WTC11 (cell line): Measurements from ENCODE around the gene BIRC3. TPM values are rescaled to one million over a fixed set of nuclear protein-coding genes. Genes with fewer than 3 reads are reported as not detected.
A peak's percentile ranks its signal among the peaks of the same experiment; 100 is the strongest.

Source experiments
- ATAC-seq: fragments of 200-7000 bp; cut with Tn5 transposase; 2 replicates; pipeline ENCODE4 v1.10.0; 2021; ENCODE audit warnings: mild to moderate bottlenecking, moderate library complexity
- Bru-seq: library from RNA; stranded (reverse); fragments of 400-500 nt; gene quantifications from one replicate; lab custom pipeline; 2021; lab: Mats Ljungman, UMichigan
- CTCF ChIA-PET: fragments of 300-600 bp; sonication (Branson Sonifier 250); formaldehyde crosslinking; loops from one replicate; lab custom pipeline; 2021; ENCODE audit warnings: antibody characterized with exemption; lab: Charles Lee
- POLR2A ChIA-PET: fragments of 350-600 bp; sonication (Branson Sonifier 250); formaldehyde crosslinking; loops from one replicate; lab custom pipeline; 2021; ENCODE audit warnings: antibody characterized with exemption; lab: Charles Lee
- DNase-seq: peaks from one replicate; pipeline ENCODE4 v3.0.0; 2021; ENCODE audit warnings: low spot score
- H3K27ac Mint-ChIP-seq: 2 replicates; pipeline ENCODE4 v1.8.0; 2021; ENCODE audit warnings: mixed read lengths
- H3K27me3 Mint-ChIP-seq: 2 replicates; pipeline ENCODE4 v1.8.0; 2021; ENCODE audit warnings: low read depth, mild to moderate bottlenecking, moderate library complexity, mixed read lengths
- H3K36me3 Mint-ChIP-seq: 2 replicates; pipeline ENCODE4 v1.8.0; 2021; ENCODE audit warnings: mixed read lengths
- H3K4me1 Mint-ChIP-seq: 2 replicates; pipeline ENCODE4 v1.8.0; 2022; ENCODE audit warnings: mixed read lengths
- H3K4me3 Mint-ChIP-seq: 2 replicates; pipeline ENCODE4 v1.8.0; 2021; ENCODE audit warnings: mild to moderate bottlenecking, moderate library complexity, mixed read lengths
- H3K9me3 Mint-ChIP-seq: 2 replicates; pipeline ENCODE4 v1.8.0; 2021; ENCODE audit warnings: mixed read lengths
- ATF3 ChIP-seq: sonication (generic); formaldehyde crosslinking; conservative IDR thresholded peaks from 2 replicates; pipeline ENCODE4 v1.8.1; 2022; ENCODE audit warnings: mild to moderate bottlenecking, missing genetic modification reagents
- EMX1 ChIP-seq: fragments of 250-450 bp; sonication (Bioruptor Pico); IDR thresholded peaks from 2 replicates; pipeline ENCODE4 v1.8.0; 2021; ENCODE audit warnings: mild to moderate bottlenecking
- FOXK1 ChIP-seq: sonication (generic); formaldehyde crosslinking; IDR thresholded peaks from 2 replicates; pipeline ENCODE4 v1.8.0; 2022; ENCODE audit warnings: mild to moderate bottlenecking, moderate library complexity, missing genetic modification reagents
- GABPB1 ChIP-seq: sonication (generic); formaldehyde crosslinking; IDR thresholded peaks from 2 replicates; pipeline ENCODE4 v1.8.1; 2023; ENCODE audit warnings: mild to moderate bottlenecking, missing genetic modification reagents
- GTF2I ChIP-seq: fragments of 250-450 bp; sonication (Bioruptor Pico); conservative IDR thresholded peaks from 2 replicates; pipeline ENCODE4 v1.4.0; 2021; ENCODE audit warnings: mild to moderate bottlenecking
- HMGA2 ChIP-seq: fragments of 250-450 bp; sonication (Bioruptor Pico); IDR thresholded peaks from 2 replicates; pipeline ENCODE4 v1.4.0; 2021; ENCODE audit warnings: mild to moderate bottlenecking, moderate library complexity
- IRF1 ChIP-seq: sonication (generic); formaldehyde crosslinking; IDR thresholded peaks from 2 replicates; pipeline ENCODE4 v1.8.0; 2023; ENCODE audit warnings: missing genetic modification reagents
- JAZF1 ChIP-seq: fragments of 250-450 bp; sonication (Bioruptor Pico); IDR thresholded peaks from 2 replicates; pipeline ENCODE4 v1.9.0; 2021; ENCODE audit warnings: moderate library complexity, mild to moderate bottlenecking, inconsistent platforms
- JUN ChIP-seq: sonication (generic); formaldehyde crosslinking; IDR thresholded peaks from 2 replicates; pipeline ENCODE4 v1.8.0; 2023; ENCODE audit warnings: mild to moderate bottlenecking, missing genetic modification reagents
- KAT7 ChIP-seq: sonication (generic); formaldehyde crosslinking; IDR thresholded peaks from 2 replicates; pipeline ENCODE4 v1.8.1; 2023; ENCODE audit warnings: missing genetic modification reagents, mild to moderate bottlenecking, borderline replicate concordance
- NR1H2 ChIP-seq: sonication (generic); formaldehyde crosslinking; IDR thresholded peaks from 2 replicates; pipeline ENCODE4 v1.9.0; 2021; ENCODE audit warnings: mild to moderate bottlenecking, moderate library complexity, missing genetic modification reagents
- NR2C2 ChIP-seq: sonication (generic); formaldehyde crosslinking; IDR thresholded peaks from 2 replicates; pipeline ENCODE4 v1.8.0; 2022; ENCODE audit warnings: mild to moderate bottlenecking, missing genetic modification reagents
- RELA ChIP-seq: sonication (generic); formaldehyde crosslinking; IDR thresholded peaks from 2 replicates; pipeline ENCODE4 v1.8.1; 2022; ENCODE audit warnings: missing genetic modification reagents, mild to moderate bottlenecking, borderline replicate concordance
- RORB ChIP-seq: fragments of 250-450 bp; sonication (Bioruptor Pico); IDR thresholded peaks from 2 replicates; pipeline ENCODE4 v1.9.0; 2021; ENCODE audit warnings: mild to moderate bottlenecking
- SMAD3 ChIP-seq: sonication (generic); formaldehyde crosslinking; IDR thresholded peaks from 2 replicates; pipeline ENCODE4 v1.8.0; 2022; ENCODE audit warnings: missing genetic modification reagents, mild to moderate bottlenecking, borderline replicate concordance
- TEAD4 ChIP-seq: sonication (generic); formaldehyde crosslinking; IDR thresholded peaks from 2 replicates; pipeline ENCODE4 v1.8.0; 2022; ENCODE audit warnings: mild to moderate bottlenecking, missing genetic modification reagents
- ZNF121 ChIP-seq: sonication (generic); formaldehyde crosslinking; IDR thresholded peaks from 2 replicates; pipeline ENCODE4 v1.8.0; 2023; ENCODE audit warnings: missing genetic modification reagents
- ZNF138 ChIP-seq: sonication (generic); formaldehyde crosslinking; conservative IDR thresholded peaks from 2 replicates; pipeline ENCODE4 v1.8.1; 2022; ENCODE audit warnings: mild to moderate bottlenecking, moderate library complexity, missing genetic modification reagents
- ZNF232 ChIP-seq: sonication (generic); formaldehyde crosslinking; IDR thresholded peaks from 2 replicates; pipeline ENCODE4 v1.8.0; 2022; ENCODE audit warnings: mild to moderate bottlenecking, missing genetic modification reagents
- ZNF317 ChIP-seq: sonication (generic); formaldehyde crosslinking; IDR thresholded peaks from 2 replicates; pipeline ENCODE4 v1.8.1; 2023; ENCODE audit warnings: low read depth, mild to moderate bottlenecking, moderate library complexity, missing genetic modification reagents, borderline replicate concordance
- ZNF396 ChIP-seq: fragments of 250-450 bp; sonication (Bioruptor Pico); IDR thresholded peaks from 2 replicates; pipeline ENCODE4 v1.8.0; 2021; ENCODE audit warnings: mild to moderate bottlenecking, moderate library complexity, borderline replicate concordance
- ZNF423 ChIP-seq: fragments of 250-450 bp; sonication (Bioruptor Pico); IDR thresholded peaks from 2 replicates; pipeline ENCODE4 v2.1.2; 2022; ENCODE audit warnings: mild to moderate bottlenecking, moderate library complexity
- ZSCAN18 ChIP-seq: fragments of 250-450 bp; sonication (Bioruptor Pico); IDR thresholded peaks from 2 replicates; pipeline ENCODE4 v2.1.2; 2022; ENCODE audit warnings: mild to moderate bottlenecking, moderate library complexity
- long read RNA-seq, 3 experiments: library from RNA in 1 of 3; library from capped mRNA in 1 of 3; library from polyadenylated mRNA in 1 of 3; unstranded in 2 of 3; stranded (forward) in 1 of 3; transcript quantifications; one replicate each; pipeline ENCODE4 v2.0.0, GENCODE V29; 2021
- total RNA-seq: library from RNA; stranded (reverse); gene quantifications from 3 replicates; pipeline ENCODE4 v1.2.3, GENCODE V29; 2021
- TF ChIP-seq, protein P1 (sequence below): sonication (generic); formaldehyde crosslinking; IDR thresholded peaks from 2 replicates; pipeline ENCODE4 v1.8.1; 2023; ENCODE audit warnings: mild to moderate bottlenecking, missing genetic modification reagents, moderate library complexity
- TF ChIP-seq, protein P2 (sequence below): sonication (generic); formaldehyde crosslinking; IDR thresholded peaks from 2 replicates; pipeline ENCODE4 v1.8.1; 2023; ENCODE audit warnings: mild to moderate bottlenecking, missing genetic modification reagents
- TF ChIP-seq, protein P3 (sequence below): sonication (generic); formaldehyde crosslinking; IDR thresholded peaks from 2 replicates; pipeline ENCODE4 v1.8.0; 2023; ENCODE audit warnings: mild to moderate bottlenecking, missing genetic modification reagents
- TF ChIP-seq, protein P4 (sequence below): sonication (generic); formaldehyde crosslinking; IDR thresholded peaks from 2 replicates; pipeline ENCODE4 v1.8.1; 2022; ENCODE audit warnings: low read depth, missing genetic modification reagents, borderline replicate concordance
- TF ChIP-seq, protein P5 (sequence below): sonication (generic); formaldehyde crosslinking; IDR thresholded peaks from 2 replicates; pipeline ENCODE4 v1.8.1; 2022; ENCODE audit warnings: low read depth, mild to moderate bottlenecking, moderate library complexity, missing genetic modification reagents, borderline replicate concordance

Gene BIRC3
- total RNA-seq, result 0.33 to 0.50 TPM (median 0.39 TPM) in 3 replicates
- percentile 26 among the genes with signal in this experiment for Bru-seq, nascent RNA
- long read RNA-seq, experiment 1, partial matches to known transcripts, result 1 of 1 reads
- long read RNA-seq, experiment 1, other reads (novel, unspliced or antisense), result 0 of 1 reads
- long read RNA-seq, experiment 2, result 0 reads
- long read RNA-seq, experiment 3, partial matches to known transcripts, result 1 of 1 reads
- long read RNA-seq, experiment 3, other reads (novel, unspliced or antisense), result 0 of 1 reads

DNA sequence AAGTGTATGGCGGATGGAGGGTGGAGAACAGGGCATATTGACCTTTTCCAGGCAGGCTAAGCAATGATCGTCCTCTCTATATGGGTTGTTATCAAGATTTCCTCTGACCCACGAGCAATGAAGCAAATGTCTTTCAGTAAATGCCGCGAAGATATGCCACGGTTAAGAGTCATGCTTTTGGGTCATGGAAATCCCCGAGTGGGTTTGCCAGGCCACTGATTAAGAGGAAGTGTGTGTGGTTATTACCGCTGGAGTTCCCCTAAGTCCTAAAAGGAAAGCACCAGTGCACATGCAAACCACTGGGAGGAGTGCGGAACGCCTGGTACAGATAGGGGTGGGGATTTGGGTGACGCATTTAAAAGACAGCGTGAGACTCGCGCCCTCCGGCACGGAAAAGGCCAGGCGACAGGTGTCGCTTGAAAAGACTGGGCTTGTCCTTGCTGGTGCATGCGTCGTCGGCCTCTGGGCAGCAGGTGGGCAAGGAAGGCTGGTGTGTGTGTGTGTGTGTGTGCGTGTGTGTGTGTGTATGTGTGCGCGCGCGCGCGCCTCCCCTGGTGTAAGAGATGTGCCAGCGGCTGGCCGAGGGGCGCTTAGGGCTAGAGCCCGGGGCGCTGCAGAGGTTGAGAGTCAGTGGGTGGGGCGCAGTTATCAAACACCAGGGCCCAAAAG lies at the start of gene BIRC3:
BIRC3 (plus strand) TSS at position 386 of the 669 bp plus-strand sequence. CDS start 7,026 bp downstream, outside the sequence.
- Mint-ChIP-seq H3K9me3 (no peaks in the 10 kb centered on the region), H3K4me3 (peak within 1 kb of the TSS; percentile 82), H3K36me3 (no peaks in the 10 kb centered on the region), H3K4me1 (peaks cover 7% of the 10 kb centered on the region; the same call in 1 of the 2 replicates), H3K27me3 (peaks cover 18% of the 10 kb centered on the region), H3K27ac (no peak within 1 kb of the TSS)
- DNase-seq (peak; percentile 64), ATAC-seq (peak; percentile 92)
- CTCF ChIA-PET, result interaction anchor here (2.3 kb wide), 1 partner anchor 24 kb away, joined by 5 read pairs; no protein-coding TSS in a partner anchor
- POLR2A ChIA-PET, result no interaction called here
- TF ChIP-seq JAZF1 (no peak), GABPB1 (0 out of 2 replicates have a peak, but pooled peaks have one; percentile 40), RELA (no peak), ZNF423 (CRISPR knock-in tag) (no peak), NR2C2 (CRISPR knock-in tag) (no peak), JUN (CRISPR knock-in tag) (no peak), ZNF138 (no peak), SMAD3 (CRISPR knock-in tag) (0 out of 2 replicates have a peak, but pooled peaks have one; percentile 43), GTF2I (CRISPR knock-in tag) (no peak), ATF3 (CRISPR knock-in tag) (no peak), ZNF121 (no peak), FOXK1 (CRISPR knock-in tag) (0 out of 2 replicates have a peak, but pooled peaks have one; percentile 16), EMX1 (CRISPR knock-in tag) (no peak), IRF1 (no peak), KAT7 (CRISPR knock-in tag) (no peak), TEAD4 (CRISPR knock-in tag) (no peak), ZNF232 (no peak), NR1H2 (no peak), RORB (no peak), ZSCAN18 (CRISPR knock-in tag) (no peak), ZNF396 (no peak), HMGA2 (CRISPR knock-in tag) (no peak), ZNF317 (no peak)
- TF ChIP-seq, protein P1, sequence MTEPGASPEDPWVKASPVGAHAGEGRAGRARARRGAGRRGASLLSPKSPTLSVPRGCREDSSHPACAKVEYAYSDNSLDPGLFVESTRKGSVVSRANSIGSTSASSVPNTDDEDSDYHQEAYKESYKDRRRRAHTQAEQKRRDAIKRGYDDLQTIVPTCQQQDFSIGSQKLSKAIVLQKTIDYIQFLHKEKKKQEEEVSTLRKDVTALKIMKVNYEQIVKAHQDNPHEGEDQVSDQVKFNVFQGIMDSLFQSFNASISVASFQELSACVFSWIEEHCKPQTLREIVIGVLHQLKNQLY, result no peak
- TF ChIP-seq, protein P2, sequence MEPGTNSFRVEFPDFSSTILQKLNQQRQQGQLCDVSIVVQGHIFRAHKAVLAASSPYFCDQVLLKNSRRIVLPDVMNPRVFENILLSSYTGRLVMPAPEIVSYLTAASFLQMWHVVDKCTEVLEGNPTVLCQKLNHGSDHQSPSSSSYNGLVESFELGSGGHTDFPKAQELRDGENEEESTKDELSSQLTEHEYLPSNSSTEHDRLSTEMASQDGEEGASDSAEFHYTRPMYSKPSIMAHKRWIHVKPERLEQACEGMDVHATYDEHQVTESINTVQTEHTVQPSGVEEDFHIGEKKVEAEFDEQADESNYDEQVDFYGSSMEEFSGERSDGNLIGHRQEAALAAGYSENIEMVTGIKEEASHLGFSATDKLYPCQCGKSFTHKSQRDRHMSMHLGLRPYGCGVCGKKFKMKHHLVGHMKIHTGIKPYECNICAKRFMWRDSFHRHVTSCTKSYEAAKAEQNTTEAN (CRISPR knock-in tag), result peak; percentile 59; the same call in 1 of the 2 replicates
- TF ChIP-seq, protein P3, sequence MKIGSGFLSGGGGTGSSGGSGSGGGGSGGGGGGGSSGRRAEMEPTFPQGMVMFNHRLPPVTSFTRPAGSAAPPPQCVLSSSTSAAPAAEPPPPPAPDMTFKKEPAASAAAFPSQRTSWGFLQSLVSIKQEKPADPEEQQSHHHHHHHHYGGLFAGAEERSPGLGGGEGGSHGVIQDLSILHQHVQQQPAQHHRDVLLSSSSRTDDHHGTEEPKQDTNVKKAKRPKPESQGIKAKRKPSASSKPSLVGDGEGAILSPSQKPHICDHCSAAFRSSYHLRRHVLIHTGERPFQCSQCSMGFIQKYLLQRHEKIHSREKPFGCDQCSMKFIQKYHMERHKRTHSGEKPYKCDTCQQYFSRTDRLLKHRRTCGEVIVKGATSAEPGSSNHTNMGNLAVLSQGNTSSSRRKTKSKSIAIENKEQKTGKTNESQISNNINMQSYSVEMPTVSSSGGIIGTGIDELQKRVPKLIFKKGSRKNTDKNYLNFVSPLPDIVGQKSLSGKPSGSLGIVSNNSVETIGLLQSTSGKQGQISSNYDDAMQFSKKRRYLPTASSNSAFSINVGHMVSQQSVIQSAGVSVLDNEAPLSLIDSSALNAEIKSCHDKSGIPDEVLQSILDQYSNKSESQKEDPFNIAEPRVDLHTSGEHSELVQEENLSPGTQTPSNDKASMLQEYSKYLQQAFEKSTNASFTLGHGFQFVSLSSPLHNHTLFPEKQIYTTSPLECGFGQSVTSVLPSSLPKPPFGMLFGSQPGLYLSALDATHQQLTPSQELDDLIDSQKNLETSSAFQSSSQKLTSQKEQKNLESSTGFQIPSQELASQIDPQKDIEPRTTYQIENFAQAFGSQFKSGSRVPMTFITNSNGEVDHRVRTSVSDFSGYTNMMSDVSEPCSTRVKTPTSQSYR (CRISPR knock-in tag), result no peak
- TF ChIP-seq, protein P4, sequence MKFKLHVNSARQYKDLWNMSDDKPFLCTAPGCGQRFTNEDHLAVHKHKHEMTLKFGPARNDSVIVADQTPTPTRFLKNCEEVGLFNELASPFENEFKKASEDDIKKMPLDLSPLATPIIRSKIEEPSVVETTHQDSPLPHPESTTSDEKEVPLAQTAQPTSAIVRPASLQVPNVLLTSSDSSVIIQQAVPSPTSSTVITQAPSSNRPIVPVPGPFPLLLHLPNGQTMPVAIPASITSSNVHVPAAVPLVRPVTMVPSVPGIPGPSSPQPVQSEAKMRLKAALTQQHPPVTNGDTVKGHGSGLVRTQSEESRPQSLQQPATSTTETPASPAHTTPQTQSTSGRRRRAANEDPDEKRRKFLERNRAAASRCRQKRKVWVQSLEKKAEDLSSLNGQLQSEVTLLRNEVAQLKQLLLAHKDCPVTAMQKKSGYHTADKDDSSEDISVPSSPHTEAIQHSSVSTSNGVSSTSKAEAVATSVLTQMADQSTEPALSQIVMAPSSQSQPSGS (CRISPR knock-in tag), result no peak
- TF ChIP-seq, protein P5, sequence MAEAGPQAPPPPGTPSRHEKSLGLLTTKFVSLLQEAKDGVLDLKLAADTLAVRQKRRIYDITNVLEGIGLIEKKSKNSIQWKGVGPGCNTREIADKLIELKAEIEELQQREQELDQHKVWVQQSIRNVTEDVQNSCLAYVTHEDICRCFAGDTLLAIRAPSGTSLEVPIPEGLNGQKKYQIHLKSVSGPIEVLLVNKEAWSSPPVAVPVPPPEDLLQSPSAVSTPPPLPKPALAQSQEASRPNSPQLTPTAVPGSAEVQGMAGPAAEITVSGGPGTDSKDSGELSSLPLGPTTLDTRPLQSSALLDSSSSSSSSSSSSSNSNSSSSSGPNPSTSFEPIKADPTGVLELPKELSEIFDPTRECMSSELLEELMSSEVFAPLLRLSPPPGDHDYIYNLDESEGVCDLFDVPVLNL (CRISPR knock-in tag), result no peak
